Cerebellar cortex (tissue), 1 donor: ENCODE measurements around the gene GSK3A.

Experiments used
- DNase-seq: peaks from one replicate; pipeline ENCODE4 v3.0.0-alpha.2; 2015; ENCODE audit warnings: low spot score

GSK3A gene

GRCh38 chr19:42242512-42243409 lies at the start of gene GSK3A:
Gene GSK3A, minus strand, starts transcription at chr19:42242602. Its CDS starts 137 bp downstream, at chr19:42242465.
- peak; percentile 100 for DNase-seq

GRCh38 chr19:42291435-42291810 lies 49.0 kb upstream of the GSK3A start:
- DNase-seq, result no peak

GRCh38 chr19:42290523-42291434 lies 48.4 kb upstream of the GSK3A start:
- DNase-seq, result no peak

GRCh38 chr19:42290136-42290522 lies 47.7 kb upstream of the GSK3A start:
- DNase-seq, result no peak

- no peak for DNase-seq
These were observed 47.2 kb upstream of the GSK3A start for GRCh38 chr19:42289556-42290041.

GRCh38 chr19:42288881-42289555 lies 46.6 kb upstream of the GSK3A start:
- no peak for DNase-seq

- DNase-seq, result no peak
These were observed 46.0 kb upstream of the GSK3A start for GRCh38 chr19:42288387-42288786.

GRCh38 chr19:42287827-42288107 lies 45.4 kb upstream of the GSK3A start:
- DNase-seq, result no peak

- DNase-seq, result no peak
These were observed 44.8 kb upstream of the GSK3A start for GRCh38 chr19:42287017-42287826.

- peak; percentile 85 for DNase-seq
These were observed 44.1 kb upstream of the GSK3A start for GRCh38 chr19:42286349-42287016.

- DNase-seq, result no peak
These were observed 43.6 kb upstream of the GSK3A start for GRCh38 chr19:42285988-42286348.

GRCh38 chr19:42285541-42285941 lies 43.1 kb upstream of the GSK3A start:
- DNase-seq, result no peak

GRCh38 chr19:42284591-42285341 lies 42.4 kb upstream of the GSK3A start:
- no peak for DNase-seq

GRCh38 chr19:42284066-42284501 lies 41.7 kb upstream of the GSK3A start:
- peak; percentile 63 for DNase-seq

- peak; percentile 92 for DNase-seq
These were observed 41.0 kb upstream of the GSK3A start for GRCh38 chr19:42283188-42284065.

GRCh38 chr19:42282819-42283187 lies 40.4 kb upstream of the GSK3A start:
- no peak for DNase-seq

GRCh38 chr19:42281827-42282762 lies 39.7 kb upstream of the GSK3A start:
- peak; percentile 61 for DNase-seq
